Measurements from ENCODE around the gene MYOT. TPM values are rescaled to one million over a fixed set of nuclear protein-coding genes. Genes with fewer than 3 reads are reported as not detected.

The MYOT gene
- total RNA-seq, 1 donor from 2014 or later: not detected

DNA sequence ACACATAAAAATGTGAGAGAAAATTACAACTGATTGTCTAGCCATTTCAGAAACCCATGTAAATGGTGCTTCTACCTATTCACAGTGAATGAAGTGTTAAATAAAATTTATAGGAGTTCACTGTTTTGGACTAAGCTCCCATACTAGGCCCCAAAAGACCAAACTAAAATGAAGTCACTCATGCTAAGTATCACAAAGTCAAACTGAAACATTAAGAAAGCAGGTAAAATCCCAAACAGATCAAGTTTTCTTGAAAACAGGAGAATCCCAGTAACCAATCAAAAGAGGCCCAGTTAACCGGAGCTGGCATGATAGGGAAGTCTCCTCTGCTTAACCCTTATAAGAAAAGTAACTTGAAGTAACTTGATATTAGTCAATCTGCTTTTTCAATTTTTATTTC, 35.2 kb upstream of the MYOT start:
- no peak overlapping the region for H3K4me3 Mint-ChIP-seq
- no peaks in the 10 kb centered on the region for H3K27me3 Mint-ChIP-seq
- intact Hi-C loops (cut with micrococcal nuclease): no loop called here
- ATAC-seq (ENCODE audit: low read depth) (no peak), DNase-seq (no peak)
- peaks cover 2% of the 10 kb centered on the region for H3K36me3 Mint-ChIP-seq (ENCODE audit: low read depth)
- CTCF ChIA-PET: no interaction called here
- POLR2A ChIA-PET: no interaction called here
- TF ChIP-seq, protein P1, sequence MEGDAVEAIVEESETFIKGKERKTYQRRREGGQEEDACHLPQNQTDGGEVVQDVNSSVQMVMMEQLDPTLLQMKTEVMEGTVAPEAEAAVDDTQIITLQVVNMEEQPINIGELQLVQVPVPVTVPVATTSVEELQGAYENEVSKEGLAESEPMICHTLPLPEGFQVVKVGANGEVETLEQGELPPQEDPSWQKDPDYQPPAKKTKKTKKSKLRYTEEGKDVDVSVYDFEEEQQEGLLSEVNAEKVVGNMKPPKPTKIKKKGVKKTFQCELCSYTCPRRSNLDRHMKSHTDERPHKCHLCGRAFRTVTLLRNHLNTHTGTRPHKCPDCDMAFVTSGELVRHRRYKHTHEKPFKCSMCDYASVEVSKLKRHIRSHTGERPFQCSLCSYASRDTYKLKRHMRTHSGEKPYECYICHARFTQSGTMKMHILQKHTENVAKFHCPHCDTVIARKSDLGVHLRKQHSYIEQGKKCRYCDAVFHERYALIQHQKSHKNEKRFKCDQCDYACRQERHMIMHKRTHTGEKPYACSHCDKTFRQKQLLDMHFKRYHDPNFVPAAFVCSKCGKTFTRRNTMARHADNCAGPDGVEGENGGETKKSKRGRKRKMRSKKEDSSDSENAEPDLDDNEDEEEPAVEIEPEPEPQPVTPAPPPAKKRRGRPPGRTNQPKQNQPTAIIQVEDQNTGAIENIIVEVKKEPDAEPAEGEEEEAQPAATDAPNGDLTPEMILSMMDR (IDR thresholded peaks at IDR 0.05): no peak
- no peaks in the 10 kb centered on the region for H3K4me1 Mint-ChIP-seq
- H3K27ac Mint-ChIP-seq: no peak overlapping the region
- H3K9me3 Mint-ChIP-seq: no peaks in the 10 kb centered on the region

DNA sequence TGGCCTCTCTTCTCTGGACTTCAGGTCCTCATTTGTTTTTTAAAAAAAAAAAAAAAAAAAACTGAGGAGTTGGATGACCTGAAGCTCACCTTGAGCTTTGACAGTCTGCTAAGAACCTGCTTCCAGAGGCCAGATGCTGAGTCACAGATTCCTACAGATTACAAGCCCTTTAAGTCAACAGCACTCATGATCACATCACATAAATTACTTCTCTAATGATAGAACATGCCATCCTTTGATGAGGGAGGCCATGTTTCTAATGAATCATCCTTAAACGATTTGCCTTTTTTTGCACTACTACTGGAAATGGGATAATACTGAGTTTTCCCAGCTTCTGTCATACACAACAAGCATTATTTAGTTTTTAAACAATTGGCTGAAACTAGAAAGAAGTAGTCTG, 34.2 kb upstream of the MYOT start:
- intact Hi-C loops (cut with micrococcal nuclease): no loop called here
- Mint-ChIP-seq H3K4me3 (no peak overlapping the region), H3K27ac (no peak overlapping the region), H3K9me3 (no peaks in the 10 kb centered on the region), H3K27me3 (no peaks in the 10 kb centered on the region), H3K4me1 (no peaks in the 10 kb centered on the region), H3K36me3 (ENCODE audit: low read depth) (peaks cover 2% of the 10 kb centered on the region)
- ChIA-PET POLR2A (interaction anchor here (0.6 kb wide), 1 partner anchor 470 kb away, joined by 3 read pairs; no protein-coding TSS in a partner anchor), CTCF (no interaction called here)
- ATAC-seq (ENCODE audit: low read depth) (no peak), DNase-seq (no peak)
- TF ChIP-seq, protein P1 (IDR thresholded peaks at IDR 0.05): no peak

DNA sequence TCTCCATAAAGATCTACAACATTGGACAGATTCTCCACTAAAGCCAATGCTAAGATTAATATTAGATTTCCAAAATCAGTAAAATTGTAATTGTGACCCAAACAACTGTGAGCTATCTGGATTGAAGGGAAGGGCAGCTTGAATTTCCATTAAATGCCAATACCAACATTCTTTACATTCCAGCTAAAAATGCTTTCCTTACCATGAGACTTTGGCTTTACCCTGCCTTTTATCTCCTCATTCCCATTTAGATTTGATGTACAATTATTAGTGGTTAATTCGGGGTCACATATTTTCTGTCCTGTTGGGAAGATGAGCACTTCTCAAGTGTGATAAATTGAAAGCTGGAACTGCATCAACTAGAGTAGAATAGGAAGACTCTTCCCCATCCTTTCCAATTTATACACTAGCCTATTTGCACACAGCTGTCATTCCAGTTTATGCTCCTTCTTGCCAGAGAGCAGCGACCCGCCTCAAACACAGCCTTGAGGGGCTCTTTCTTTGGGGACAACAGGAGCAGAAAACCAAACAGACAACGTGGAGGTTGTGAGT, 33.1 kb upstream of the MYOT start:
- no peak overlapping the region for H3K4me3 Mint-ChIP-seq
- POLR2A ChIA-PET: no interaction called here
- H3K27ac Mint-ChIP-seq: no peak overlapping the region
- no peaks in the 10 kb centered on the region for H3K27me3 Mint-ChIP-seq
- no peak for DNase-seq
- H3K36me3 Mint-ChIP-seq (ENCODE audit: low read depth): peaks cover 2% of the 10 kb centered on the region
- TF ChIP-seq, protein P1 (IDR thresholded peaks at IDR 0.05): no peak
- no peaks in the 10 kb centered on the region for H3K4me1 Mint-ChIP-seq
- intact Hi-C loops (cut with micrococcal nuclease): no loop called here
- ATAC-seq (ENCODE audit: low read depth): no peak
- H3K9me3 Mint-ChIP-seq: no peaks in the 10 kb centered on the region
- CTCF ChIA-PET: interaction anchor here (1.1 kb wide), 1 partner anchor 55 kb away, joined by 3 read pairs; no protein-coding TSS in a partner anchor

DNA sequence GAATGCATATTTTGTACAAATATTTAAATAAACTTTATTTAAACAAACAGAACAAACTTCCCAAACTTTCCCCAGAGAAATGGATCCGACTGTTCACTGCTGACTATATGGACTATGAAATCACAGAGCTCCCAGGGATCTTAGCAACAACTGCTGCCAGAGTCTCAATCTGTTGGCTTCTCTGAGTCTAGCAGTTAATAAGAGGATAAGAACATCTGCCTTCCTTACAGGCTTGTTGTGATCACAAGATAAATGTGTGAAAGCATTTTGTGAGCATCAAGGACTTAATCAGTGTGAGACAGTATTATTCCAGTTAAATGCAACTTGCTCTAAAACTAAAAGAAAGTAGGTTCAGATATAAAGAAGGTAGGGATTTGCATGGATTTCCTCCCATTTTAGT, 31.4 kb upstream of the MYOT start:
- ATAC-seq (ENCODE audit: low read depth): no peak
- Mint-ChIP-seq H3K27ac (no peak overlapping the region), H3K27me3 (no peaks in the 10 kb centered on the region), H3K4me3 (no peak overlapping the region), H3K36me3 (ENCODE audit: low read depth) (peaks cover 2% of the 10 kb centered on the region), H3K9me3 (no peaks in the 10 kb centered on the region), H3K4me1 (no peaks in the 10 kb centered on the region)
- no peak for DNase-seq
- ChIA-PET POLR2A (no interaction called here), CTCF (no interaction called here)
- TF ChIP-seq, protein P1 (IDR thresholded peaks at IDR 0.05): no peak
- intact Hi-C loops (cut with micrococcal nuclease): no loop called here

DNA sequence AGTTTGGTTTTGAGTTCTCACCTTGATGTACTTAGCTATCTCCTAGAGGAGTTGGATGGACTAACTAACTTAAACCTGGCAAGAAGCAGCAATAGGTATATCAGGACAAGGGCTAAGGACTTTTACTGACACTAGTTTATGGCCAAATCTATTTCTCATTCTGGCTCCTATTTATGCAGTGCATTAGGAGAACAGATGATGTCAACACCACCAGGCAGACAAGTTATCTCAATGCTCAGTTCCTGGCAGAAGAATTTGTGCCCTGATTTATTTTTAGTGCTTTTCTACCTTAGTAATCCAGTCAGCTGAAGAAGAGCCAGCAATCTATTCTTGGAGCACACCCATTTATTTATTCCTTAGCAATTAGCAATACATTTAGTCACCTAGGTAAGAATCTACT, 30.7 kb upstream of the MYOT start:
- H3K9me3 Mint-ChIP-seq: no peaks in the 10 kb centered on the region
- no peak overlapping the region for H3K27ac Mint-ChIP-seq
- intact Hi-C loops (cut with micrococcal nuclease): no loop called here
- ChIA-PET POLR2A (no interaction called here), CTCF (no interaction called here)
- H3K27me3 Mint-ChIP-seq: no peaks in the 10 kb centered on the region
- peaks cover 2% of the 10 kb centered on the region for H3K36me3 Mint-ChIP-seq (ENCODE audit: low read depth)
- TF ChIP-seq, protein P1 (IDR thresholded peaks at IDR 0.05): no peak
- peaks cover 6% of the 10 kb centered on the region for H3K4me1 Mint-ChIP-seq
- H3K4me3 Mint-ChIP-seq: no peak overlapping the region
- ATAC-seq (ENCODE audit: low read depth): no peak
- DNase-seq: no peak

Data from activated B cell treated with CpG ODN at 0.5 μM for 24 hours (primary cell).